ENCODE measurements around the gene CCDC33.

CCDC33 gene

DNA sequence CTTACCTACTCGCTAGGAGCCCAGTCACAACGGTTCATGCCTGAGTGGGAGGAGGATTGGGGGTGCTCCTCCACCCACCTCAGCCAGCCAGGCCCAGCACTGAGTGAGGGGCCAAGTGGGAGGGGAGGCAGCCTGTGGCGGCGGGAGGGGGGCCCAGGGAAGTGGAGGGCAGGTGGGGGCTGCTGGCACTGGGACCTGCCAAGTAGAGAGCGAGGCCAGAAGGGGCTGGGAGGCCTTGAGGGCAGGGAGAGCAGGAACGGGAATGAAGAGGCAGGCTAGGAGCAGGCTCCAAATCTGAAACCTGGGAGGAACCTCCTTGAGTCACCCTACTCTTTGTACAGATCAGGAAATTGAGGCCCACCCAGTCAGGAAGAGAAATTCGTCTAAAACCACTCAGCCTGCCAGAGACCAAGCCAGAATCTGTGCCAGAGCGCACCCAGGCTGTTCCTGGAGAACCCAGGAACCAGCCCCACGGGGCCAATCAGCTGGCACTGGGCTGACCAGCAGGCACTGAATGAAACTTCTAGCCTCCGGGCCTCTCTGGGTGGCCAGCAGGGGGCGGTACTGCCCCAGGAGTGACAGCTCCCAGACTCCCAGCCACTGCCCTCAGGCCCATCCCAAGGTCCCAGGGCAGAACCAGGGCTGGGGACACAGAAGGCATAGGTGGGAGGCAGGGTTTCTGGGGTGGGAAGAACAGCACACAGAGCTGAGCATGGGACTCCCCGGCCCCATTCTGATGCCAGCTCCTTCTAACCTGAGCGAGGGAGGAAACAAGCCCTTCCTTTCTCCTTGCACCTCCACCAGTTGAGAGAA is 146.1 kb downstream of the CCDC33 start:
- ChIA-PET CTCF (interaction anchor here (0.5 to 25.1 kb wide), 51 partner anchors 8 to 1992 kb away, joined by 3 to 768 read pairs (median 4); partner anchors contain the start of genes ARID3B, SEMA7A and UBL7), POLR2A (interaction anchor here (0.7 to 1.3 kb wide), 3 partner anchors 52 to 233 kb away, joined by 3 to 4 read pairs (median 4); partner anchors contain the start of genes CLK3 and SEMA7A)
- H3K4me3 ChIP-seq (ENCODE audit: low read depth, low read length), result no peak overlapping the region
- H3K9me3 ChIP-seq (ENCODE audit: control insufficient read depth, insufficient read depth, low read depth, low read length), result no peaks in the 10 kb centered on the region
- H3K27ac ChIP-seq (ENCODE audit: extremely low read depth, low read depth, low read length), result no peak overlapping the region
- H3K36me3 ChIP-seq (ENCODE audit: control insufficient read depth in 2 of 2, insufficient read depth in 1 of 2, low read length in 2 of 2), result no peaks in the 10 kb centered on the region
- no peaks in the 10 kb centered on the region for H3K4me1 ChIP-seq (ENCODE audit: control insufficient read depth, insufficient read depth, low read length)
- TF ChIP-seq ZBTB17 (tag by site-specific recombination; IDR thresholded peaks at IDR 0.05) (0 out of 2 replicates have a peak, but pooled peaks have one; percentile 40), ZNF629 (tag by site-specific recombination; IDR thresholded peaks at IDR 0.05) (peak; percentile 38; the same call in 1 of the 2 replicates), ZSCAN5A (tag by site-specific recombination; IDR thresholded peaks at IDR 0.05) (no peak), ZNF707 (tag by site-specific recombination; IDR thresholded peaks at IDR 0.05) (peak; percentile 60), ZNF341 (tag by site-specific recombination; IDR thresholded peaks at IDR 0.05; ENCODE audit: low read depth) (peak; percentile 56), GLIS1 (tag by site-specific recombination; IDR thresholded peaks at IDR 0.05) (peak; percentile 40; the same call in 1 of the 2 replicates), IKZF3 (tag by site-specific recombination; IDR thresholded peaks at IDR 0.05) (peak; percentile 86), ZNF600 (tag by site-specific recombination; IDR thresholded peaks at IDR 0.05) (peak; percentile 65), GFI1B (tag by site-specific recombination; IDR thresholded peaks at IDR 0.05) (no peak), ZNF133 (tag by site-specific recombination; IDR thresholded peaks at IDR 0.05) (no peak), ZFHX2 (tag by site-specific recombination; conservative IDR thresholded peaks at IDR 0.05) (peak; percentile 85), ZNF335 (tag by site-specific recombination; conservative IDR thresholded peaks at IDR 0.05) (peak; percentile 65), KLF8 (tag by site-specific recombination; IDR thresholded peaks at IDR 0.05) (peak; percentile 36; the same call in 1 of the 2 replicates), PATZ1 (tag by site-specific recombination; IDR thresholded peaks at IDR 0.05) (peak; percentile 40), ZBTB8A (tag by site-specific recombination; IDR thresholded peaks at IDR 0.05) (peak; percentile 37; the same call in 1 of the 2 replicates), ZSCAN18 (tag by site-specific recombination; IDR thresholded peaks at IDR 0.05) (no peak), HOXC10 (CRISPR knock-in tag; IDR thresholded peaks at IDR 0.05) (no peak), ZSCAN30 (tag by site-specific recombination; IDR thresholded peaks at IDR 0.05) (peak; percentile 84), ZNF571 (tag by site-specific recombination; IDR thresholded peaks at IDR 0.05) (no peak), ZNF654 (tag by site-specific recombination; IDR thresholded peaks at IDR 0.05; ENCODE audit: low read depth) (peak; percentile 95), EGR2 (tag by site-specific recombination; IDR thresholded peaks at IDR 0.05; ENCODE audit: low read depth) (peak; percentile 75), ATF2 (tag by site-specific recombination; IDR thresholded peaks at IDR 0.05; ENCODE audit: low read depth) (no peak), ZBTB20 (tag by site-specific recombination; IDR thresholded peaks at IDR 0.05) (peak; percentile 97), ZNF398 (tag by site-specific recombination; IDR thresholded peaks at IDR 0.05) (0 out of 2 replicates have a peak, but pooled peaks have one; percentile 15)
- TF ChIP-seq, protein P1, sequence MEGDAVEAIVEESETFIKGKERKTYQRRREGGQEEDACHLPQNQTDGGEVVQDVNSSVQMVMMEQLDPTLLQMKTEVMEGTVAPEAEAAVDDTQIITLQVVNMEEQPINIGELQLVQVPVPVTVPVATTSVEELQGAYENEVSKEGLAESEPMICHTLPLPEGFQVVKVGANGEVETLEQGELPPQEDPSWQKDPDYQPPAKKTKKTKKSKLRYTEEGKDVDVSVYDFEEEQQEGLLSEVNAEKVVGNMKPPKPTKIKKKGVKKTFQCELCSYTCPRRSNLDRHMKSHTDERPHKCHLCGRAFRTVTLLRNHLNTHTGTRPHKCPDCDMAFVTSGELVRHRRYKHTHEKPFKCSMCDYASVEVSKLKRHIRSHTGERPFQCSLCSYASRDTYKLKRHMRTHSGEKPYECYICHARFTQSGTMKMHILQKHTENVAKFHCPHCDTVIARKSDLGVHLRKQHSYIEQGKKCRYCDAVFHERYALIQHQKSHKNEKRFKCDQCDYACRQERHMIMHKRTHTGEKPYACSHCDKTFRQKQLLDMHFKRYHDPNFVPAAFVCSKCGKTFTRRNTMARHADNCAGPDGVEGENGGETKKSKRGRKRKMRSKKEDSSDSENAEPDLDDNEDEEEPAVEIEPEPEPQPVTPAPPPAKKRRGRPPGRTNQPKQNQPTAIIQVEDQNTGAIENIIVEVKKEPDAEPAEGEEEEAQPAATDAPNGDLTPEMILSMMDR (tag by site-specific recombination; IDR thresholded peaks at IDR 0.05), result peak; percentile 95
- TF ChIP-seq, protein P2, sequence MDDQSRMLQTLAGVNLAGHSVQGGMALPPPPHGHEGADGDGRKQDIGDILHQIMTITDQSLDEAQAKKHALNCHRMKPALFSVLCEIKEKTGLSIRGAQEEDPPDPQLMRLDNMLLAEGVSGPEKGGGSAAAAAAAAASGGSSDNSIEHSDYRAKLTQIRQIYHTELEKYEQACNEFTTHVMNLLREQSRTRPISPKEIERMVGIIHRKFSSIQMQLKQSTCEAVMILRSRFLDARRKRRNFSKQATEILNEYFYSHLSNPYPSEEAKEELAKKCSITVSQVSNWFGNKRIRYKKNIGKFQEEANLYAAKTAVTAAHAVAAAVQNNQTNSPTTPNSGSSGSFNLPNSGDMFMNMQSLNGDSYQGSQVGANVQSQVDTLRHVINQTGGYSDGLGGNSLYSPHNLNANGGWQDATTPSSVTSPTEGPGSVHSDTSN (CRISPR knock-in tag; IDR thresholded peaks at IDR 0.05), result 0 out of 2 replicates have a peak, but pooled peaks have one; percentile 28
